K562 (cell line): ENCODE results near the gene OSM.

Source experiments
- CHD4 ChIP-seq: fragments of 200-600 bp; sonication (generic); IDR thresholded peaks from 3 replicates; pipeline ENCODE4 v1.6.1; 2012; ENCODE audit warnings: low read depth, mild to moderate bottlenecking, mixed read lengths, low read length, inconsistent platforms; ENCODE audit not compliant: insufficient read depth, insufficient replicate concordance, poor library complexity, severe bottlenecking
- ESRRA ChIP-seq: fragments of 450-650 bp; IDR thresholded peaks from 2 replicates; pipeline ENCODE4 v1.6.1; 2014; ENCODE audit warnings: low read depth, mild to moderate bottlenecking, moderate library complexity, borderline replicate concordance
- FOS ChIP-seq: IDR thresholded peaks from 3 replicates; pipeline ENCODE4 v1.6.1; 2011; ENCODE audit not compliant: insufficient read length; ENCODE audit errors: extremely low read depth
- MAFK ChIP-seq: IDR thresholded peaks from 2 replicates; pipeline ENCODE4 v1.6.1; 2011; ENCODE audit warnings: low read length, improper control_type of control experiment
- MCM7 ChIP-seq, 2 experiments: fragments of 450-650 bp; IDR thresholded peaks; 2 replicates each; pipeline ENCODE4 v1.6.1; 2016 to 2018
- TF ChIP-seq, protein P1 (sequence below): fragments of 450-650 bp; formaldehyde crosslinking; IDR thresholded peaks from 2 replicates; pipeline ENCODE4 v1.4.0; 2022; ENCODE audit warnings: mild to moderate bottlenecking, moderate library complexity

DNA sequence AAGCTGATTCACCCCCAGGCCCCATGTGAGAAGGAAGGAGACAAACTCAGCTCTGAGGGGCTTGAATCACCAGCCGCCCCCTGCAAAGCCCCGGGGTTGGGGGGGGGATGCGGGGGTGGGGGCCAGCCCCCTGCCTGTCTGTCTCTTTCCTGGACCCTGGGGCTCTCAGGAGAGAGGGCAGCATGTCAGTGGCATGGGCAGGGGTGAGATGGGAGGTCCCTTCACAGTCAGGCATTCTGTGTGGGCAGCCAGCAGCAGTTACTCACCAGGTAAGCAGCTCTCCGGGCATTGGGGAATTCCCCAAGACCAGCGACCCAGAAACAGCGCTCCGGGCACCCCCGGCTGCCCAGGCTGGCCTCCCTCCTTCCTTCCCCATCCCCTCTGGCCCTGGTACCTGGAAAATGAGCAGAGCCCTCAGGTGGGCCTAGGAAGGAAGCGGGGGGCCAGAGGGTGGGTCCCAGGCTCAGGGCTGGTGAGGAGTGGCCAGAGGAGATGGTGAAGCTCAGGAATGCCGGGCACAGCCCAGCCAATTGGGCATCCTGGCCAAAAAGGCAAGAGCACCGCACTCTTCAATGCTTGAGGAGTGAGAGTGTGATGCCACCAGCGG, 15.9 kb downstream of the OSM start:
- TF ChIP-seq MAFK (no peak), MCM7 (IDR thresholded peaks at IDR 0.05) (no peak), CHD4 (no peak), ESRRA (no peak), FOS (no peak)
- TF ChIP-seq, protein P1, sequence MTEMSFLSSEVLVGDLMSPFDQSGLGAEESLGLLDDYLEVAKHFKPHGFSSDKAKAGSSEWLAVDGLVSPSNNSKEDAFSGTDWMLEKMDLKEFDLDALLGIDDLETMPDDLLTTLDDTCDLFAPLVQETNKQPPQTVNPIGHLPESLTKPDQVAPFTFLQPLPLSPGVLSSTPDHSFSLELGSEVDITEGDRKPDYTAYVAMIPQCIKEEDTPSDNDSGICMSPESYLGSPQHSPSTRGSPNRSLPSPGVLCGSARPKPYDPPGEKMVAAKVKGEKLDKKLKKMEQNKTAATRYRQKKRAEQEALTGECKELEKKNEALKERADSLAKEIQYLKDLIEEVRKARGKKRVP (CRISPR knock-in tag): no peak
